ENCODE measurements around the gene ZNF585A.

ZNF585A gene

DNA sequence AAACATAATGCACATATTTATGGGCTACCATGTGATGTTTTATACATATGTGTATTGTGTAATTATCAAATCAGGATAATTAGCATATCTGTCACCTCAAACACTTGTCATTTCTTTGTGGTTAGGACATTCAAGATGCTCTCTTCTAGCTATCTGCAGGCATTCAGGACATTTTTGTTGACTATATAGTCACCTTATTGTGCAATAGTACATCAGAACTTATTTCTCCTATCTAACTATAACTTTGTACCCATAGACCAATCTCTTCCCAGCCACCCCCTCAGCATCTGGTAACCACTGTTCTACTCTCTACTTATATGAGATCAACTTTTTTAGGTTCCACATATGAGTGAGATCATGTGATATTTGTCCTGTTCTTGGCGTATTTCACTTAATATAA is 73.9 kb downstream of the ZNF585A start:
- TF ChIP-seq, protein P1, sequence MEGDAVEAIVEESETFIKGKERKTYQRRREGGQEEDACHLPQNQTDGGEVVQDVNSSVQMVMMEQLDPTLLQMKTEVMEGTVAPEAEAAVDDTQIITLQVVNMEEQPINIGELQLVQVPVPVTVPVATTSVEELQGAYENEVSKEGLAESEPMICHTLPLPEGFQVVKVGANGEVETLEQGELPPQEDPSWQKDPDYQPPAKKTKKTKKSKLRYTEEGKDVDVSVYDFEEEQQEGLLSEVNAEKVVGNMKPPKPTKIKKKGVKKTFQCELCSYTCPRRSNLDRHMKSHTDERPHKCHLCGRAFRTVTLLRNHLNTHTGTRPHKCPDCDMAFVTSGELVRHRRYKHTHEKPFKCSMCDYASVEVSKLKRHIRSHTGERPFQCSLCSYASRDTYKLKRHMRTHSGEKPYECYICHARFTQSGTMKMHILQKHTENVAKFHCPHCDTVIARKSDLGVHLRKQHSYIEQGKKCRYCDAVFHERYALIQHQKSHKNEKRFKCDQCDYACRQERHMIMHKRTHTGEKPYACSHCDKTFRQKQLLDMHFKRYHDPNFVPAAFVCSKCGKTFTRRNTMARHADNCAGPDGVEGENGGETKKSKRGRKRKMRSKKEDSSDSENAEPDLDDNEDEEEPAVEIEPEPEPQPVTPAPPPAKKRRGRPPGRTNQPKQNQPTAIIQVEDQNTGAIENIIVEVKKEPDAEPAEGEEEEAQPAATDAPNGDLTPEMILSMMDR (IDR thresholded peaks at IDR 0.05): no peak

DNA sequence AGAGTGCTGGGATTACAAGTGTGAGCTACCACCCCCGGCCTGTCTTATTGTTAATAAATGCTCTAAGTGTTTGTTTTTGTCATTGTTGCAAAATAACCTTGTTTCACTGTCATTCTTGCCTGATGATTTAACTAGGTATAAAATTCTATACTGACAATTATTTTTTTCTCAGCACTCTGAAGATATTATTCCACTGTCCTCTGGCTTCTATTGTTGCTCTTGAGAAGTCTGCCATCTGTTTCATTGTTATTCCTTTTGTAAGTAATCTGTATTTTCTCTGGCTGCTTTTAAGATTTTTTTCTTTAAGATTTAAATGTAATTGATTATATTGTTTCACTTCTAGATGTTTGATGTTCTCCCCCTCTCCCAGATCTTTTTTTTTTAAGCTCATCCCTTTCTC is 76.6 kb downstream of the ZNF585A start:
- TF ChIP-seq, protein P1 (IDR thresholded peaks at IDR 0.05): no peak

Data from LNCAP (cell line).